ENCODE data around the gene KLHL6.
"Not testable (repeated sequence)": the region's sequence is repeated elsewhere in the genome, so short reads cannot be mapped to it uniquely, and the experiment has no call there.

KLHL6 gene

GRCh38 chr3:183443395-183444385, 111.8 kb downstream of the KLHL6 start:
- DNase-seq, result no peak

DNA sequence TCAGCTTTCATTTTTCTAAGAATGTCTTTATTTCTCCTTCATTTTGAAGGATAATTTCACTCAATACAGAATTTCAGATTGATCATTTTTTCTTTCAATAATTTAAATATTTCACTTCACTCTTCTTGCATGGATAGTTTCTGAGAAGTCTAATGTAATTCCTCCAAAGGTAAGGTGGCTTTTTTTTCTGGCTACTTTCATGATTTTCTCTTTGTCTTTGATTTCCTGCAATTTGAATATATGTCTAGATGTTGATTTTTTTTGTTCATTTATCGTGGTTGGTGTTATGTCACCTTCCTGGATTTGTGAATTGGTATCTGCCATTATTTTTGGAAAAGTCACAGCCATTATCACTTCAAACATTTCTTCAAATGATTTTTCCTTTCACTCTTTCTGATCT, 112.5 kb downstream of the KLHL6 start:
- DNase-seq, result no peak

DNA sequence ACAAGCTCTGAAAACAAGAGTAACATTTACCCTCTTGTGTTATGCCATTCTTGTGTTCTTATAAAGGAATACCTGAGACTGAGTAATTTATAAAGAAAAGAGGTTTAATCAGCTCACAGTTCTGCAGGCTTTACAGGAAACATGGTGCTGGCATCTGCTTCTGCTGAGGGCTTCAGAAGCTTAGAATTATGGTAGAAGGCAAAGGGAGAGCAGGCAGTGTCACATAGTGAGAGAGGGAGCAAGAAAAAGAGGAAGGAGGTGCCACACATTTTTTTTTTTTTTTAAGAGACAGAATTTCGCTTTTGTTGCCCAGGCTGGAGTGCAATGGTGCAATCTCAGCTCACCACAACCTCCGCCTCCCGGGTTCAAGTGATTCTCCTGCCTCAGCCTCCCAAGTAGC, 115.0 kb downstream of the KLHL6 start:
- DNase-seq, result not testable (repeated sequence)

DNA sequence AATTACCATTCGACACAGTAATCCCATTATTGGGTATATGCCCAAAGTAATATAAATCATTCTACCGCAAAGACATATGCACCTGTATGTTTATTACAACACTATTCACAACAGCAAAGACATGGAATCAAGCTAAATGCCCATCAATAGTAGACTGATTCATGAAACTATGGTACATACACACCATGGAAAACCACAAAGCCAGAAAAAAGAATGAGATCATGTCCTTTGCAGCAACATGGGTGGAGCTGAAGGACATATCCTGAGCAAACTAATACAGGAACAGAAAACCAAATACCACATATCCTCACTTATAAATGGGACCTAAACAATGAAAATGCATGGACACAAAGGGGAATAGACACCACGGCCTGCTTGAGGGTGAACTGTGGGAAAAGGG, 116.0 kb downstream of the KLHL6 start:
- DNase-seq, result peak; percentile 16

DNA sequence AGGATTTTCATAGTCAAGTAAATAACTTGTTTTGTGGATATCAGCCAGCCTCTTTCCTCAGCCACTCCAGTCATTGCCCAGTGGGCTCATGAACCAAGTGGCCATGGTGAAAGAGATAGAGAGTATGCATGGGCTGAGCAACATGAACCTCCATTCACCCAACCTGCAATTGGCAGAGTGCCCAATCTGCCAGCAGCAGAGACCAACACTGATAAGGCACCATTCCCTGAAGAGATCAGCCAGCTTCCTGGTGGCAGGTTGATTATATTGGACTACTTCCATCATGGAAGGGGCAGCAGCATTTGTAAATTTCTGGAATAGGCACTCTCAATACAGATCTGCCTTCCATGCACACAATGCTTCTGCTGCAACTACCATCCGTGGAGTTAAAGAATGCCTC, 116.8 kb downstream of the KLHL6 start:
- no peak for DNase-seq

GRCh38 chr3:183437666-183438564, 117.6 kb downstream of the KLHL6 start:
- no peak for DNase-seq

Data from HCEC 1CT (cell line).